Stimulated activated naive CD8-positive, alpha-beta T cell treated with anti-CD3 and anti-CD28 coated beads, Interleukin-15, Interleukin-2, amounts not matched to agents 100 ng/mL and 50 ng/mL, for 24 hours (primary cell): Measurements from ENCODE around the gene FZR1.

Experiments
- H3K27ac Mint-ChIP-seq: one replicate; pipeline ENCODE4 v1.8.0; 2021; ENCODE audit warnings: mild to moderate bottlenecking, mixed read lengths
- H3K27me3 Mint-ChIP-seq: one replicate; pipeline ENCODE4 v1.8.0; 2021; ENCODE audit warnings: mixed read lengths
- H3K36me3 Mint-ChIP-seq: one replicate; pipeline ENCODE4 v1.8.0; 2021; ENCODE audit warnings: low read depth, mixed read lengths
- H3K4me1 Mint-ChIP-seq: one replicate; pipeline ENCODE4 v1.8.0; 2021; ENCODE audit warnings: low read depth, mixed read lengths
- H3K4me3 Mint-ChIP-seq: one replicate; pipeline ENCODE4 v1.8.0; 2021; ENCODE audit warnings: mild to moderate bottlenecking, mixed read lengths
- H3K9me3 Mint-ChIP-seq: one replicate; pipeline ENCODE4 v1.8.0; 2021; ENCODE audit warnings: mixed read lengths

Gene FZR1

GRCh38 chr19:3513229-3514140, 7.4 kb downstream of the FZR1 start:
- peaks cover 58% of the 10 kb centered on the region for H3K4me1 Mint-ChIP-seq
- H3K4me3 Mint-ChIP-seq, result no peak overlapping the region
- no peaks in the 10 kb centered on the region for H3K9me3 Mint-ChIP-seq
- H3K36me3 Mint-ChIP-seq, result peaks cover 12% of the 10 kb centered on the region
- no peak overlapping the region for H3K27ac Mint-ChIP-seq
- no peaks in the 10 kb centered on the region for H3K27me3 Mint-ChIP-seq

DNA sequence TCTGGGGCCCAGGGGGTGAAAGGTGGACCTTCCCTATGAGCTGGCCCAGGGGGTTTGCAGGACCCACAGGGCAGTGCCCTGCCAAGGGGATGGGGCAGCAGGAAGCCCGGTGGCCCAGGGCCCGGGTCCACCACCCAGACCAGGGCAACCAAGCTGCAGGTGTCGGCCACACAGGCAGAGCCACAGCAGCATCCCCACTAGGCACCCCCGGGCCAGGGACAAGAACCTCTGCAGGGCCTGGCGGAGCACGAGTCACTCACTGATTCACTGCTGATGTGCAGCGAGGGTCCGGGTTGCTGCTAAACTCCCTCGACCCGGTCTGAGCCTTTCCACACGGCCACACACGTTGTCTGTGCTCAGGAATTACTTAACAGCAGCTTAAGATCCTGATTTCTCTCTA, 8.8 kb downstream of the FZR1 start:
- H3K27ac Mint-ChIP-seq, result no peak overlapping the region
- H3K9me3 Mint-ChIP-seq, result no peaks in the 10 kb centered on the region
- peaks cover 48% of the 10 kb centered on the region for H3K4me1 Mint-ChIP-seq
- H3K36me3 Mint-ChIP-seq, result peaks cover 2% of the 10 kb centered on the region
- no peaks in the 10 kb centered on the region for H3K27me3 Mint-ChIP-seq
- no peak overlapping the region for H3K4me3 Mint-ChIP-seq

- H3K4me3 Mint-ChIP-seq, result no peak overlapping the region
- peaks cover 43% of the 10 kb centered on the region for H3K4me1 Mint-ChIP-seq
- H3K9me3 Mint-ChIP-seq, result no peaks in the 10 kb centered on the region
- H3K27ac Mint-ChIP-seq, result no peak overlapping the region
- H3K27me3 Mint-ChIP-seq, result no peaks in the 10 kb centered on the region
- peaks cover 2% of the 10 kb centered on the region for H3K36me3 Mint-ChIP-seq
Measured at GRCh38 chr19:3515891-3516422, 9.8 kb downstream of the FZR1 start.

GRCh38 chr19:3516675-3517207, 10.6 kb downstream of the FZR1 start:
- no peak overlapping the region for H3K27ac Mint-ChIP-seq
- H3K9me3 Mint-ChIP-seq, result no peaks in the 10 kb centered on the region
- peaks cover 6% of the 10 kb centered on the region for H3K36me3 Mint-ChIP-seq
- no peak overlapping the region for H3K4me3 Mint-ChIP-seq
- peaks cover 46% of the 10 kb centered on the region for H3K4me1 Mint-ChIP-seq
- no peaks in the 10 kb centered on the region for H3K27me3 Mint-ChIP-seq

GRCh38 chr19:3517638-3518037, 11.5 kb downstream of the FZR1 start:
- no peaks in the 10 kb centered on the region for H3K9me3 Mint-ChIP-seq
- no peak overlapping the region for H3K27ac Mint-ChIP-seq
- H3K4me1 Mint-ChIP-seq, result peaks cover 43% of the 10 kb centered on the region
- no peak overlapping the region for H3K4me3 Mint-ChIP-seq
- no peaks in the 10 kb centered on the region for H3K27me3 Mint-ChIP-seq
- H3K36me3 Mint-ChIP-seq, result peaks cover 6% of the 10 kb centered on the region

DNA sequence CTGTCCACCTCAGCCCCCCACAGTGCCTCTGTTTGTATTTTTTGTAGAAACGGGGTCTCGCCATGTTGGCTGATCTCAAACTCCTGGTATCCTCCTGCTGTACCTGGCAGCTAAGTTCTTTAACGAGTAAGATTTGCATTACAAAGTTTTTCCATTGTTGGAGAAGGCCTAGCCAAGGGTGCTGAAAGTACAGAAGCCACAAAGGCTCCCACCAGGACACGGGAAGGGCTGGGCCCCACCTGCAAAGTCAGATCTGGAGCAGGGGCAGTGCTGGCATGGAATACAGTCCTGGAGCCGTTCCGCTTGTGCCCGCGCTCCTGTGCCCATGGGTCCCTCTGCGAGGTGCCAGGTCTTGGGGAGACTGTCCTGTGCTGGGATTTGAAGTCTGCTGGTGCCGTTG, 12.1 kb downstream of the FZR1 start:
- Mint-ChIP-seq H3K27ac (no peak overlapping the region), H3K36me3 (peaks cover 6% of the 10 kb centered on the region), H3K4me3 (no peak overlapping the region), H3K9me3 (no peaks in the 10 kb centered on the region), H3K27me3 (no peaks in the 10 kb centered on the region), H3K4me1 (peaks cover 43% of the 10 kb centered on the region)

GRCh38 chr19:3518659-3519058, 12.5 kb downstream of the FZR1 start:
- H3K36me3 Mint-ChIP-seq, result peaks cover 6% of the 10 kb centered on the region
- H3K4me3 Mint-ChIP-seq, result no peak overlapping the region
- no peaks in the 10 kb centered on the region for H3K27me3 Mint-ChIP-seq
- no peak overlapping the region for H3K27ac Mint-ChIP-seq
- H3K9me3 Mint-ChIP-seq, result no peaks in the 10 kb centered on the region
- peaks cover 41% of the 10 kb centered on the region for H3K4me1 Mint-ChIP-seq

- peaks cover 39% of the 10 kb centered on the region for H3K4me1 Mint-ChIP-seq
- no peaks in the 10 kb centered on the region for H3K9me3 Mint-ChIP-seq
- no peaks in the 10 kb centered on the region for H3K27me3 Mint-ChIP-seq
- H3K4me3 Mint-ChIP-seq, result no peak overlapping the region
- H3K36me3 Mint-ChIP-seq, result peaks cover 6% of the 10 kb centered on the region
- no peak overlapping the region for H3K27ac Mint-ChIP-seq
Measured at GRCh38 chr19:3519126-3519525, 13.0 kb downstream of the FZR1 start.

DNA sequence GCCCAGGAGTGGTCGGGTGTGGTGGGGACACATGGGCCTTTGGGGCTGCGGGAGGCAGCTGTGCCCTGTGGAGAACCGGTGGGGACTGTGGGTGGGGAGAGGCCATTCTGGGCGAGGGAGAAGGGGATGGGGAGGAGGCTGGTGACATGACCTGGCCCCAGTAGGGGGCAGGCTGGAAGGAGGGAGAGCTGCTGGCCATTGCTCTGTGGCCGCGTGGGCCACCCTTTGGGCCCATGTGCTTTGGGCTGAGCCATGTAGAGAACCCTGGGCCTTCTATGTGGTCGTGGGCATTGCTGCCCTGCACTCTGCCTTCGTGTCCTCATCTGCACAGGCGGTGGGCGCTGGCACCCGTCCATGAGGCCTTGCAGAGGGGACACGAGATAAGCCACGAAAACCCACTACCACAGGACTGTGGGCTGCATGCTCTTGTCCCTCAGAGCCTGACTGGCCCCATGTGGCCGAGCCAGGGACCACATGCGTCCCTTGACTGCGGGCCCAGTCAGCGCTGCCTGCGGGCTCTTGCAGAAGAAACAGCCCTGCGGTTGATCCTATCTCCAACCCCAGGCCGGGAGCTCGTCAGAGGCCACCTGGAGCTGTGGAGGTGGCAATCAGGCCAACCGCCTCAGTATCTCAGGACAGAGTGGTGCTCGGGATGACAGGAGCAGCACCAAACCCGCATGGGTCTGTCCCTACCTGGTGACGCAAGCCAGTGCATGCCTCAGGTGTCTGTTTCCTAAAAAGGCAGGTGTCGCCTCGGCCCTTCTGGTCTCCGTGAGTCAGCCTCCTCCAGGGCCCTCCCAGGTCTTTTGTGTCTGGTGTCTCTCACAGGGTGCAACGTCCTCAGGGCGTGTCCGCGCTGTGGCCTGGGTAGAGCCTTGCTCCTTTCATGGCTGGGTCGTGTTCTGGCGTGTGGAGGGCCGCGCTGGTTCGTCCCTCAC, 14.3 kb downstream of the FZR1 start:
- Mint-ChIP-seq H3K9me3 (no peaks in the 10 kb centered on the region), H3K4me1 (peaks cover 34% of the 10 kb centered on the region), H3K4me3 (no peak overlapping the region), H3K36me3 (peaks cover 6% of the 10 kb centered on the region), H3K27me3 (no peaks in the 10 kb centered on the region), H3K27ac (no peak overlapping the region)

DNA sequence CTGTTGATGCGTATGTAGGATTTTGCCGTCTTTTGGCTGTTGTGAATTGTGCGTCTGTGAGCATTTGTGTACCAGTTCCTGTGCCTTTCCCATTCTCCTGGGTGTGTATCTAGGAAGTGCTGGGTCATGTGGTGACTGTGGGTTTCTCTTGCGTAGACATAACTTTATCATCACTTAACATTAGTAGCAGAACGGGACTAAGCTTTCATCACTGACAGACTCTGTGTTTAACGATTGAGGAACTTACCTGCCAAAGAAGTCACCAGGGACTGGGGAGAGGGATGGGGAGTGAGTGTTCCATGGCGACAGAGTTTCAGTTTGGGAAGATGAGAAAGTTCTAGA, 15.0 kb downstream of the FZR1 start:
- peaks cover 28% of the 10 kb centered on the region for H3K4me1 Mint-ChIP-seq
- H3K27me3 Mint-ChIP-seq, result no peaks in the 10 kb centered on the region
- no peak overlapping the region for H3K27ac Mint-ChIP-seq
- H3K9me3 Mint-ChIP-seq, result no peaks in the 10 kb centered on the region
- no peak overlapping the region for H3K4me3 Mint-ChIP-seq
- H3K36me3 Mint-ChIP-seq, result peaks cover 6% of the 10 kb centered on the region

- Mint-ChIP-seq H3K36me3 (peaks cover 6% of the 10 kb centered on the region), H3K9me3 (no peaks in the 10 kb centered on the region), H3K4me1 (peaks cover 18% of the 10 kb centered on the region)
Measured at GRCh38 chr19:3522421-3523360, 16.6 kb downstream of the FZR1 start.

DNA sequence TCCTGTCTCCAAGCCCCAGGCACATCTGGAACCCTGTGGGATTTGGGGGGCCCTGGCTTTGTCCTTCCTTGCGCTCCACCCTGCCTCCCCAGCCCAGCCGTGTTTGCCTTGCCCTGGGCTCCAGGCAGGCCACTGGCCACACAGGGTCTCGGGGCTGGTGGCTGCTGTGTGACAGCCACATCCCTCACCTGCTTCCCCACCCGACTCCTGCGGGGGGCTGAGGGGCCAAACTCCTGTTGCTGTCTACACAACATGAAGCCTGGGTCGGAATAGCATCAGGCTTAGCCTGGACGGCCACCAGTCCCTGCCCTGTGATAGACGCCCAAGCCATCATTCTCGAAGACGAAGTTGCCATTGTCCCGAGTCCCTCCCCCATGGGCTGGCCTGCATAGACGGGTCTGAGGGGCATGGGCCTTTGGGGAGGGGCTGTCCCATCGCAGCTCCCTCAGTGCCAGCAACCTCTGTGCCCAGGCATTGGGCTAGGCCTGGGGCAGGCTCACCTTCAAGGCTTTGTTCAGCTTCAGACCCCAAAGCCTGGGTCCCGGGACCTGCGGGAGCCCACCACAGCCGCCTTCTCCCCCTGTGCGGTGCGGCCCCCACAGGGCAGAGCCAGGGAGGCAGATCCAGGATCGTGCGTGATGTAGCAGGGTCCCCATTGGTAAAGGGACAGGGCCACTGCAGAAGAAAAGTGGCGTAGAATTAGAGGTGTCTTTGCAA, 17.4 kb downstream of the FZR1 start:
- peaks cover 9% of the 10 kb centered on the region for H3K4me1 Mint-ChIP-seq
- H3K36me3 Mint-ChIP-seq, result peaks cover 6% of the 10 kb centered on the region

More at GRCh38 chr19:3522421-3523360, 16.6 kb downstream of the FZR1 start:
- H3K27me3 Mint-ChIP-seq, result no peaks in the 10 kb centered on the region
- H3K4me3 Mint-ChIP-seq, result no peak overlapping the region
- no peak overlapping the region for H3K27ac Mint-ChIP-seq

GRCh38 chr19:3524078-3524842, 18.1 kb downstream of the FZR1 start:
- Mint-ChIP-seq H3K4me1 (peaks cover 5% of the 10 kb centered on the region), H3K36me3 (peaks cover 6% of the 10 kb centered on the region), H3K9me3 (no peaks in the 10 kb centered on the region), H3K4me3 (no peak overlapping the region), H3K27ac (no peak overlapping the region), H3K27me3 (no peaks in the 10 kb centered on the region)

More for the DNA sequence above, 17.4 kb downstream of the FZR1 start:
- Mint-ChIP-seq H3K27ac (no peak overlapping the region), H3K27me3 (no peaks in the 10 kb centered on the region), H3K9me3 (no peaks in the 10 kb centered on the region), H3K4me3 (no peak overlapping the region)
